ENCODE measurements around the gene SEC24B. TPM values are rescaled to one million over a fixed set of nuclear protein-coding genes. Genes with fewer than 3 reads are reported as not detected.
A peak's percentile ranks its signal among the peaks of the same experiment; 100 is the strongest.

SEC24B gene
- total RNA-seq, 1 donor from 2014 or later: 32.1 TPM

- peaks cover 45% of the 10 kb centered on the region for H4K20me1 ChIP-seq (ENCODE audit: low read depth)
- Mint-ChIP-seq H3K4me1 (no peaks in the 10 kb centered on the region), H3K36me3 (peaks cover 44% of the 10 kb centered on the region), H3K4me3 (no peak overlapping the region), H3K9me3 (no peaks in the 10 kb centered on the region), H3K27me3 (ENCODE audit: insufficient read depth, low read depth) (no peaks in the 10 kb centered on the region), H3K27ac (no peak overlapping the region)
- no peak overlapping the region for H3K9ac ChIP-seq
- H3K4me2 ChIP-seq: no peak overlapping the region
- peaks cover 98% of the 10 kb centered on the region for H3K79me2 ChIP-seq (ENCODE audit: low read depth)
- no peak for DNase-seq (ENCODE audit: low spot score)
- H3K27me3 ChIP-seq: no peaks in the 10 kb centered on the region
- no peak overlapping the region for H3K27ac ChIP-seq
- no peak for TF ChIP-seq CTCF (IDR thresholded peaks at IDR 0.05)
- TF ChIP-seq EZH2phosphoT487 (IDR thresholded peaks at IDR 0.05): no peak
- TF ChIP-seq EZH2 (IDR thresholded peaks at IDR 0.05): no peak
- H3K36me3 ChIP-seq: peaks cover 11% of the 10 kb centered on the region
- no peaks in the 10 kb centered on the region for H3K4me1 ChIP-seq
- no peaks in the 10 kb centered on the region for H3F3A ChIP-seq (ENCODE audit: low read depth)
- no peaks in the 10 kb centered on the region for H3K9me3 ChIP-seq (ENCODE audit: low read depth)
- no peak overlapping the region for H2AFZ ChIP-seq (replicated peaks)
- no peak overlapping the region for H3K4me3 ChIP-seq
These were observed 40.2 kb downstream of the SEC24B start for GRCh38 chr4:109473824-109474223.

- H2AFZ ChIP-seq (replicated peaks): no peak overlapping the region
- H3K27ac ChIP-seq: peak overlapping the region; percentile 69
- H3K36me3 Mint-ChIP-seq: peaks cover 34% of the 10 kb centered on the region
- peaks cover 41% of the 10 kb centered on the region for H3K79me2 ChIP-seq (ENCODE audit: low read depth)
- H3K4me1 ChIP-seq: peaks cover 28% of the 10 kb centered on the region
- H3F3A ChIP-seq (ENCODE audit: low read depth): peaks cover 7% of the 10 kb centered on the region
- H3K9me3 Mint-ChIP-seq: no peaks in the 10 kb centered on the region
- no peaks in the 10 kb centered on the region for H3K27me3 ChIP-seq
- H3K4me3 Mint-ChIP-seq: no peak overlapping the region
- H3K9ac ChIP-seq: no peak overlapping the region
- no peak overlapping the region for H3K27ac Mint-ChIP-seq
- peaks cover 24% of the 10 kb centered on the region for H4K20me1 ChIP-seq (ENCODE audit: low read depth)
- H3K36me3 ChIP-seq: no peaks in the 10 kb centered on the region
- no peak overlapping the region for H3K4me3 ChIP-seq
- H3K27me3 Mint-ChIP-seq (ENCODE audit: insufficient read depth, low read depth): peaks cover 3% of the 10 kb centered on the region
- H3K4me1 Mint-ChIP-seq: peaks cover 2% of the 10 kb centered on the region
- H3K9me3 ChIP-seq (ENCODE audit: low read depth): no peaks in the 10 kb centered on the region
- DNase-seq (ENCODE audit: low spot score): no peak
- no peak overlapping the region for H3K4me2 ChIP-seq
- TF ChIP-seq EZH2 (IDR thresholded peaks at IDR 0.05): no peak
- no peak for TF ChIP-seq CTCF (IDR thresholded peaks at IDR 0.05)
- no peak for TF ChIP-seq EZH2phosphoT487 (IDR thresholded peaks at IDR 0.05)
These were observed 52.4 kb downstream of the SEC24B start for GRCh38 chr4:109486007-109486406.

GRCh38 chr4:109494563-109494962 lies 60.9 kb downstream of the SEC24B start:
- H3F3A ChIP-seq (ENCODE audit: low read depth): no peaks in the 10 kb centered on the region
- H3K27me3 ChIP-seq: no peaks in the 10 kb centered on the region
- peaks cover 41% of the 10 kb centered on the region for H3K36me3 ChIP-seq
- no peak overlapping the region for H3K27ac ChIP-seq
- H4K20me1 ChIP-seq (ENCODE audit: low read depth): no peaks in the 10 kb centered on the region
- no peak overlapping the region for H3K4me2 ChIP-seq
- H3K4me1 ChIP-seq: no peaks in the 10 kb centered on the region
- Mint-ChIP-seq H3K9me3 (no peaks in the 10 kb centered on the region), H3K4me1 (no peaks in the 10 kb centered on the region), H3K36me3 (peaks cover 27% of the 10 kb centered on the region), H3K27me3 (ENCODE audit: insufficient read depth, low read depth) (no peaks in the 10 kb centered on the region), H3K4me3 (no peak overlapping the region), H3K27ac (no peak overlapping the region)
- no peak for DNase-seq (ENCODE audit: low spot score)
- H3K9me3 ChIP-seq (ENCODE audit: low read depth): no peaks in the 10 kb centered on the region
- H2AFZ ChIP-seq (replicated peaks): no peak overlapping the region
- no peak overlapping the region for H3K4me3 ChIP-seq
- H3K9ac ChIP-seq: no peak overlapping the region
- H3K79me2 ChIP-seq (ENCODE audit: low read depth): peaks cover 6% of the 10 kb centered on the region
- TF ChIP-seq EZH2 (IDR thresholded peaks at IDR 0.05) (no peak), EZH2phosphoT487 (IDR thresholded peaks at IDR 0.05) (no peak), CTCF (IDR thresholded peaks at IDR 0.05) (no peak)
